Natural killer cell (primary cell): Measurements from ENCODE around the gene FZD4. TPM values are rescaled to one million over a fixed set of nuclear protein-coding genes. Genes with fewer than 3 reads are reported as not detected.

Experiments used
- ATAC-seq, 3 donors: fragments of 150-1000 bp in 2 of 3; fragments of 200-7000 bp in 1 of 3; cut with Tn5 transposase; 1 replicate in 1 of 3; 2 replicates in 2 of 3; pipeline ENCODE4 v1.10.0; 2021; ENCODE audit warnings: mild to moderate bottlenecking in 2 of 3, moderate library complexity in 2 of 3
- DNase-seq, 2 donors: peaks; one replicate each; pipeline versions ENCODE4 v3.0.0 to v3.0.0-alpha.2; 2013 to 2021; ENCODE audit warnings: mixed read lengths in 1 of 2
- H3K27ac ChIP-seq: one replicate; pipeline ENCODE4 v1.5.1; 2013; ENCODE audit warnings: mild to moderate bottlenecking, low read length
- H3K27me3 ChIP-seq: one replicate; pipeline ENCODE4 v1.6.1; 2013; ENCODE audit warnings: low read length; ENCODE audit not compliant: control insufficient read depth, insufficient read depth
- H3K36me3 ChIP-seq: one replicate; pipeline ENCODE4 v1.6.1; 2013; ENCODE audit warnings: low read length; ENCODE audit not compliant: control insufficient read depth, insufficient read depth
- H3K4me1 ChIP-seq: one replicate; pipeline ENCODE4 v1.6.1; 2013; ENCODE audit warnings: low read length; ENCODE audit not compliant: control insufficient read depth, insufficient read depth
- H3K4me3 ChIP-seq: one replicate; pipeline ENCODE4 v1.5.1; 2013; ENCODE audit warnings: low read length
- H3K9me3 ChIP-seq: one replicate; pipeline ENCODE4 v1.6.1; 2013; ENCODE audit warnings: low read length; ENCODE audit not compliant: control insufficient read depth, insufficient read depth
- H3K27ac Mint-ChIP-seq, 2 donors: one replicate each; pipeline ENCODE4 v1.8.0; 2022; ENCODE audit warnings: mild to moderate bottlenecking in 2 of 2, mixed read lengths in 2 of 2, moderate library complexity in 1 of 2
- H3K27me3 Mint-ChIP-seq, 2 donors: one replicate each; pipeline ENCODE4 v1.8.0; 2022; ENCODE audit warnings: low read depth in 2 of 2, mixed read lengths in 2 of 2
- H3K36me3 Mint-ChIP-seq: one replicate; pipeline ENCODE4 v1.8.0; 2022; ENCODE audit warnings: mixed read lengths
- H3K4me1 Mint-ChIP-seq, 2 donors: one replicate each; pipeline ENCODE4 v1.8.0; 2022; ENCODE audit warnings: mixed read lengths in 2 of 2
- H3K4me3 Mint-ChIP-seq: one replicate; pipeline ENCODE4 v1.8.0; 2022; ENCODE audit warnings: mild to moderate bottlenecking, moderate library complexity, mixed read lengths
- H3K9me3 Mint-ChIP-seq, 2 donors: one replicate each; pipeline ENCODE4 v1.8.0; 2022; ENCODE audit warnings: mixed read lengths in 2 of 2
- WGBS: methylation state at CpG from one replicate; pipeline ENCODE4 v1.1.7; 2013; ENCODE audit warnings: missing lambda C conversion rate; ENCODE audit not compliant: insufficient coverage; 5-methylcytosine and 5-hydroxymethylcytosine counted together
- intact Hi-C: fragments of 100-400 bp; cut with micrococcal nuclease; formaldehyde crosslinking; loops from one replicate; pipeline ENCODE4 v1.14.2; 2022
- total RNA-seq, 4 donors: library from RNA; stranded (reverse); fragments of 120-200 nt in 1 of 4; gene quantifications; one replicate each; pipeline versions ENCODE4 v1.2.3 to v1.2.4, GENCODE V29; 2013 to 2022
- TF ChIP-seq, protein P1 (sequence below): fragments of 200-600 bp; IDR thresholded peaks from one replicate; pipeline ENCODE4 v1.8.0; 2022; ENCODE audit warnings: antibody characterized with exemption

FZD4 gene
- total RNA-seq, 3 donors from 2014 or later (not counting 1 experiment from before 2014, with no cell fraction given), result 0.02 to 0.11 (median 0.05) TPM

- no peaks in the 10 kb centered on the region for H3K4me1 ChIP-seq
- no peaks in the 10 kb centered on the region for H3K27me3 ChIP-seq
- no peak overlapping the region for H3K4me3 ChIP-seq
- no peaks in the 10 kb centered on the region for H3K36me3 ChIP-seq
- no CpG with 5 or more reads among the region's 1 CpG for WGBS
- Mint-ChIP-seq H3K27ac (no peak overlapping the region), H3K9me3 (no peaks in the 10 kb centered on the region), H3K27me3 (peaks cover 6 to 7% of the 10 kb centered on the region in 2 donors), H3K4me1 (no peaks in the 10 kb centered on the region), H3K36me3 (no peaks in the 10 kb centered on the region), H3K4me3 (no peak overlapping the region)
- TF ChIP-seq, protein P1, sequence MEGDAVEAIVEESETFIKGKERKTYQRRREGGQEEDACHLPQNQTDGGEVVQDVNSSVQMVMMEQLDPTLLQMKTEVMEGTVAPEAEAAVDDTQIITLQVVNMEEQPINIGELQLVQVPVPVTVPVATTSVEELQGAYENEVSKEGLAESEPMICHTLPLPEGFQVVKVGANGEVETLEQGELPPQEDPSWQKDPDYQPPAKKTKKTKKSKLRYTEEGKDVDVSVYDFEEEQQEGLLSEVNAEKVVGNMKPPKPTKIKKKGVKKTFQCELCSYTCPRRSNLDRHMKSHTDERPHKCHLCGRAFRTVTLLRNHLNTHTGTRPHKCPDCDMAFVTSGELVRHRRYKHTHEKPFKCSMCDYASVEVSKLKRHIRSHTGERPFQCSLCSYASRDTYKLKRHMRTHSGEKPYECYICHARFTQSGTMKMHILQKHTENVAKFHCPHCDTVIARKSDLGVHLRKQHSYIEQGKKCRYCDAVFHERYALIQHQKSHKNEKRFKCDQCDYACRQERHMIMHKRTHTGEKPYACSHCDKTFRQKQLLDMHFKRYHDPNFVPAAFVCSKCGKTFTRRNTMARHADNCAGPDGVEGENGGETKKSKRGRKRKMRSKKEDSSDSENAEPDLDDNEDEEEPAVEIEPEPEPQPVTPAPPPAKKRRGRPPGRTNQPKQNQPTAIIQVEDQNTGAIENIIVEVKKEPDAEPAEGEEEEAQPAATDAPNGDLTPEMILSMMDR, result no peak
- intact Hi-C loops, result no loop called here
- no peaks in the 10 kb centered on the region for H3K9me3 ChIP-seq
- H3K27ac ChIP-seq, result no peak overlapping the region
- ATAC-seq, result no peak
- no peak for DNase-seq
Measured at GRCh38 chr11:86987679-86988078, 32.5 kb upstream of the FZD4 start.

DNA sequence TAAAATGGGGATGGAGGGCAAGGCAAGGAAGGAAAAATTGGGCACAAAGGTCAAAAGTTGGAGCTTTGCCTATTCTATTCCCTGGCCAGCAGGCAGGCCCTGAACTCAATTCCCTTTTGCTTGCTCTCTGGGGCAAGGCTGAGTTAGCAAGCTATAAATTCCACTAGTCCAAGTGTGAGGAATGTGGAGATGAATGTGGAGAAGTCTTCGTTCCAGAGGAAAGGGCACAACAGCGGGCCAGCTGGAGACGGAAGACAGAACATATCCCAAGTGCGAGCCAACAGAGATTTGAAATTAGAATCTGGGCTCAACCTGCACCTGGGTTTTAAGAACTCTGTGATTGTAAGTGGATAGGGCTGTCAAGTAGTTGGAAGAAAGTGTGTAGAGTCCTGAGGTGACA lies 29.5 kb upstream of the FZD4 start:
- intact Hi-C loops, result no loop called here
- peaks cover 6 to 7% of the 10 kb centered on the region in 2 donors for H3K27me3 Mint-ChIP-seq
- Histone ChIP-seq H3K4me3 (no peak overlapping the region), H3K27me3 (no peaks in the 10 kb centered on the region), H3K36me3 (no peaks in the 10 kb centered on the region), H3K4me1 (no peaks in the 10 kb centered on the region), H3K27ac (no peak overlapping the region), H3K9me3 (no peaks in the 10 kb centered on the region)
- no peak overlapping the region for H3K4me3 Mint-ChIP-seq
- TF ChIP-seq, protein P1, result no peak
- no peak overlapping the region for H3K27ac Mint-ChIP-seq
- no peak for ATAC-seq
- WGBS, result 90% methylated on average over 4 of the region's 4 CpGs
- no peaks in the 10 kb centered on the region for H3K36me3 Mint-ChIP-seq
- DNase-seq, result no peak
- no peaks in the 10 kb centered on the region for H3K4me1 Mint-ChIP-seq
- H3K9me3 Mint-ChIP-seq, result no peaks in the 10 kb centered on the region

DNA sequence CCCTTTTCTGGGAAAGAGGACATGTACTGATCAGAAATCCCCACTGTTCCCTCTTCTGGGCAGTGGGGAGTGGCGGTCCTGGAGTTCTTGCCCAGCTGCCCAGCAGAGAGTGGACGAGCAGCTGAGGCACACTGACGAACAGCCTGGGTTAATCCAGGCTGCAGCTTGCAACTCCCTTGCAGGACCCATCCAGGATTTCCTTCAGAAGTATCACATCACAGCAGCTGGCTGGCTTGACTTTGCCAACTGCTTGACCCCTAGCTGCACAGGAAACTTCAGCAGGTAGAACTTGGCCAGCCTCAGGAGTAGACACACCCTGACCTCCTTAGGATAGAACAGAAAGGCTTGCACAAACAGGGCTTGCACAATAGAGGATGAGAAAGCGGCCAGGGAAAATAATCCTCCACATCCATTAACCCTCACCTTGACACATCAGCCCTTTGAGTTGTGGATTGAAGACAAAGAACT lies 27.9 kb upstream of the FZD4 start:
- Mint-ChIP-seq H3K27ac (no peak overlapping the region), H3K36me3 (no peaks in the 10 kb centered on the region), H3K4me1 (no peaks in the 10 kb centered on the region), H3K27me3 (peaks cover 8 to 13% of the 10 kb centered on the region in 2 donors), H3K4me3 (no peak overlapping the region), H3K9me3 (no peaks in the 10 kb centered on the region)
- Histone ChIP-seq H3K9me3 (no peaks in the 10 kb centered on the region), H3K27me3 (no peaks in the 10 kb centered on the region), H3K4me3 (no peak overlapping the region), H3K27ac (no peak overlapping the region), H3K36me3 (no peaks in the 10 kb centered on the region), H3K4me1 (no peaks in the 10 kb centered on the region)
- TF ChIP-seq, protein P1, result no peak
- no peak for DNase-seq
- intact Hi-C loops, result no loop called here
- ATAC-seq, result no peak
- WGBS, result 89% methylated on average over 3 of the region's 4 CpGs
